Measurements from ENCODE around the gene CDC42BPB. TPM values are rescaled to one million over a fixed set of nuclear protein-coding genes. Genes with fewer than 3 reads are reported as not detected.

CDC42BPB gene
- total RNA-seq, 1 donor: 118 TPM

- DNase-seq (ENCODE audit: insufficient read length, low spot score, missing footprints): peak; percentile 45
- Histone ChIP-seq H3K4me3 (ENCODE audit: insufficient read depth, low read length) (no peak overlapping the region), H3K9me3 (ENCODE audit: low read depth, low read length) (no peaks in the 10 kb centered on the region), H3K27ac (ENCODE audit: low read depth, low read length) (no peak overlapping the region), H3K36me3 (ENCODE audit: insufficient read depth, low read length) (peaks cover 13% of the 10 kb centered on the region), H3K4me2 (ENCODE audit: insufficient read depth, low read length) (no peak overlapping the region), H3K79me2 (ENCODE audit: insufficient read depth, low read length) (no peaks in the 10 kb centered on the region), H2AFZ (ENCODE audit: low read length) (no peak overlapping the region), H3K4me1 (ENCODE audit: insufficient read depth, low read length) (no peaks in the 10 kb centered on the region), H3K27me3 (ENCODE audit: insufficient read depth, low read length) (no peaks in the 10 kb centered on the region), H4K20me1 (ENCODE audit: insufficient read depth, low read length) (no peaks in the 10 kb centered on the region)
- no peak for TF ChIP-seq CTCF (IDR thresholded peaks at IDR 0.05; ENCODE audit: extremely low read depth, low read depth, low read length)
Measured at GRCh38 chr14:102907303-102907844, 150.0 kb downstream of the CDC42BPB start.

GRCh38 chr14:102906616-102907302 lies 150.6 kb downstream of the CDC42BPB start:
- Histone ChIP-seq H3K79me2 (ENCODE audit: insufficient read depth, low read length) (no peaks in the 10 kb centered on the region), H3K9me3 (ENCODE audit: low read depth, low read length) (no peaks in the 10 kb centered on the region), H2AFZ (ENCODE audit: low read length) (no peak overlapping the region), H3K36me3 (ENCODE audit: insufficient read depth, low read length) (peaks cover 13% of the 10 kb centered on the region), H3K4me3 (ENCODE audit: insufficient read depth, low read length) (no peak overlapping the region), H3K27me3 (ENCODE audit: insufficient read depth, low read length) (no peaks in the 10 kb centered on the region), H3K4me1 (ENCODE audit: insufficient read depth, low read length) (no peaks in the 10 kb centered on the region), H3K4me2 (ENCODE audit: insufficient read depth, low read length) (no peak overlapping the region), H4K20me1 (ENCODE audit: insufficient read depth, low read length) (no peaks in the 10 kb centered on the region), H3K27ac (ENCODE audit: low read depth, low read length) (no peak overlapping the region)
- peak; percentile 58 for DNase-seq (ENCODE audit: insufficient read length, low spot score, missing footprints)
- no peak for TF ChIP-seq CTCF (IDR thresholded peaks at IDR 0.05; ENCODE audit: extremely low read depth, low read depth, low read length)

- Histone ChIP-seq H4K20me1 (ENCODE audit: insufficient read depth, low read length) (no peaks in the 10 kb centered on the region), H3K27me3 (ENCODE audit: insufficient read depth, low read length) (no peaks in the 10 kb centered on the region), H3K79me2 (ENCODE audit: insufficient read depth, low read length) (no peaks in the 10 kb centered on the region), H3K36me3 (ENCODE audit: insufficient read depth, low read length) (peaks cover 13% of the 10 kb centered on the region), H3K4me1 (ENCODE audit: insufficient read depth, low read length) (no peaks in the 10 kb centered on the region), H3K9me3 (ENCODE audit: low read depth, low read length) (no peaks in the 10 kb centered on the region), H3K27ac (ENCODE audit: low read depth, low read length) (no peak overlapping the region), H2AFZ (ENCODE audit: low read length) (no peak overlapping the region), H3K4me2 (ENCODE audit: insufficient read depth, low read length) (no peak overlapping the region), H3K4me3 (ENCODE audit: insufficient read depth, low read length) (no peak overlapping the region)
- TF ChIP-seq CTCF (IDR thresholded peaks at IDR 0.05; ENCODE audit: extremely low read depth, low read depth, low read length): no peak
- DNase-seq (ENCODE audit: insufficient read length, low spot score, missing footprints): peak; percentile 79
Measured at GRCh38 chr14:102905116-102906108, 151.9 kb downstream of the CDC42BPB start.
